GM23338 (cell line): ENCODE data around the gene KHSRP. TPM values are rescaled to one million over a fixed set of nuclear protein-coding genes. Genes with fewer than 3 reads are reported as not detected.

ENCODE experiments used
- ATAC-seq: fragments of 200-7000 bp; cut with Tn5 transposase; 3 replicates; pipeline ENCODE4 v1.9.1; 2020
- DNase-seq: peaks from one replicate; pipeline ENCODE4 v3.0.0-alpha.2; 2015; ENCODE audit warnings: low spot score
- H2AFZ ChIP-seq: fragments of 200-600 bp; sonication (generic); 2 replicates; pipeline ENCODE4 v1.8.0; 2016; ENCODE audit warnings: antibody characterized with exemption, mild to moderate bottlenecking, moderate library complexity
- H3F3A ChIP-seq: fragments of 200-600 bp; sonication (generic); replicated peaks from 2 replicates; pipeline ENCODE4 v1.8.0; 2017; ENCODE audit warnings: antibody characterized with exemption, mixed run types, low read depth
- H3K27ac ChIP-seq: fragments of 200-600 bp; sonication (generic); 2 replicates; pipeline ENCODE4 v1.6.1; 2016; ENCODE audit warnings: low read depth
- H3K27me3 ChIP-seq: fragments of 200-600 bp; sonication (generic); 2 replicates; pipeline ENCODE4 v1.8.0; 2016; ENCODE audit warnings: mild to moderate bottlenecking, mixed run types, moderate library complexity; ENCODE audit not compliant: insufficient read depth
- H3K36me3 ChIP-seq: fragments of 200-600 bp; sonication (generic); 2 replicates; pipeline ENCODE4 v1.8.0; 2016; ENCODE audit warnings: mild to moderate bottlenecking; ENCODE audit not compliant: insufficient read depth
- H3K4me1 ChIP-seq: fragments of 200-600 bp; sonication (generic); 2 replicates; pipeline ENCODE4 v1.8.0; 2016; ENCODE audit warnings: mild to moderate bottlenecking, moderate library complexity; ENCODE audit not compliant: insufficient read depth
- H3K4me2 ChIP-seq: fragments of 200-600 bp; sonication (generic); 2 replicates; pipeline ENCODE4 v1.7.1; 2017; ENCODE audit warnings: mixed run types
- H3K4me3 ChIP-seq: fragments of 200-600 bp; sonication (generic); 2 replicates; pipeline ENCODE4 v1.6.1; 2016; ENCODE audit warnings: mixed run types
- H3K79me2 ChIP-seq: fragments of 200-600 bp; sonication (generic); replicated peaks from 2 replicates; pipeline ENCODE4 v1.8.0; 2017; ENCODE audit warnings: mild to moderate bottlenecking; ENCODE audit not compliant: insufficient read depth
- H3K9me2 ChIP-seq: fragments of 200-600 bp; sonication (generic); 2 replicates; pipeline ENCODE4 v1.8.0; 2017; ENCODE audit not compliant: insufficient read depth
- H4K20me1 ChIP-seq: fragments of 200-600 bp; sonication (generic); replicated peaks from 2 replicates; pipeline ENCODE4 v1.8.0; 2017; ENCODE audit warnings: mild to moderate bottlenecking; ENCODE audit not compliant: insufficient read depth
- H3K27ac Mint-ChIP-seq: 2 replicates; pipeline ENCODE4 v1.8.0; 2020; ENCODE audit warnings: inconsistent platforms, mild to moderate bottlenecking, moderate library complexity, mixed read lengths
- H3K27me3 Mint-ChIP-seq: 3 replicates; pipeline ENCODE4 v1.8.0; 2022; ENCODE audit warnings: low read depth, mild to moderate bottlenecking, moderate library complexity, mixed read lengths, inconsistent platforms; ENCODE audit not compliant: insufficient read depth, poor library complexity
- H3K36me3 Mint-ChIP-seq: 3 replicates; pipeline ENCODE4 v1.8.0; 2021; ENCODE audit warnings: low read depth, mild to moderate bottlenecking, inconsistent platforms, moderate library complexity, mixed read lengths
- H3K4me1 Mint-ChIP-seq: 3 replicates; pipeline ENCODE4 v1.8.0; 2020; ENCODE audit warnings: mild to moderate bottlenecking, inconsistent platforms, mixed read lengths
- H3K4me3 Mint-ChIP-seq: 3 replicates; pipeline ENCODE4 v1.8.0; 2021; ENCODE audit warnings: moderate library complexity, mild to moderate bottlenecking, inconsistent platforms, mixed read lengths
- H3K9me3 Mint-ChIP-seq: 3 replicates; pipeline ENCODE4 v1.8.0; 2020; ENCODE audit warnings: moderate library complexity, mild to moderate bottlenecking, inconsistent platforms, mixed read lengths
- EZH2phosphoT487 ChIP-seq: fragments of 200-600 bp; sonication (generic); IDR thresholded peaks from one replicate; pipeline ENCODE4 v1.8.1; 2018; ENCODE audit warnings: antibody characterized with exemption; ENCODE audit not compliant: unreplicated experiment
- POLR2AphosphoS5 ChIP-seq: IDR thresholded peaks from 2 replicates; pipeline ENCODE4 v1.6.1; 2016; ENCODE audit warnings: antibody characterized with exemption, low read depth
- STAT1 ChIP-seq: IDR thresholded peaks from one replicate; pipeline ENCODE4 v1.6.1; 2016; ENCODE audit warnings: antibody characterized with exemption; ENCODE audit not compliant: unreplicated experiment
- ZNF114 ChIP-seq: fragments of 250-450 bp; sonication (Bioruptor Pico); IDR thresholded peaks from 2 replicates; pipeline ENCODE4 v1.5.0; 2020; ENCODE audit warnings: mild to moderate bottlenecking, moderate library complexity
- ZNF331 ChIP-seq: fragments of 250-450 bp; sonication (Bioruptor Pico); IDR thresholded peaks from 2 replicates; pipeline ENCODE4 v1.5.0; 2020; ENCODE audit warnings: low read depth, mild to moderate bottlenecking, moderate library complexity
- polyA plus RNA-seq: library from polyadenylated mRNA; unstranded; fragments of >200 nt; fragmentation: Nextera tagmentation; extraction: Ambion mirVana; gene quantifications from 2 replicates; pipeline ENCODE4 v1.2.1, GENCODE V29; 2016
- total RNA-seq: library from RNA; depleted of rRNA; stranded (reverse); fragments of >200 nt; shearing (Covaris generic); gene quantifications from 2 replicates; pipeline ENCODE4 v1.2.3, GENCODE V29; 2014
- TF ChIP-seq, protein P1 (sequence below): IDR thresholded peaks from one replicate; pipeline ENCODE4 v1.6.1; 2018; ENCODE audit warnings: antibody characterized with exemption; ENCODE audit not compliant: unreplicated experiment
- TF ChIP-seq, protein P2 (sequence below): fragments of 250-450 bp; sonication (Bioruptor Pico); IDR thresholded peaks from 2 replicates; pipeline ENCODE4 v1.5.0; 2020; ENCODE audit warnings: mild to moderate bottlenecking, moderate library complexity
- TF ChIP-seq, protein P3 (sequence below): IDR thresholded peaks from 2 replicates; pipeline ENCODE4 v1.6.1; 2016; ENCODE audit warnings: antibody characterized with exemption

The KHSRP gene
- total and polyA plus RNA-seq, 2 experiments from 2014 or later = 129 to 359 TPM

DNA sequence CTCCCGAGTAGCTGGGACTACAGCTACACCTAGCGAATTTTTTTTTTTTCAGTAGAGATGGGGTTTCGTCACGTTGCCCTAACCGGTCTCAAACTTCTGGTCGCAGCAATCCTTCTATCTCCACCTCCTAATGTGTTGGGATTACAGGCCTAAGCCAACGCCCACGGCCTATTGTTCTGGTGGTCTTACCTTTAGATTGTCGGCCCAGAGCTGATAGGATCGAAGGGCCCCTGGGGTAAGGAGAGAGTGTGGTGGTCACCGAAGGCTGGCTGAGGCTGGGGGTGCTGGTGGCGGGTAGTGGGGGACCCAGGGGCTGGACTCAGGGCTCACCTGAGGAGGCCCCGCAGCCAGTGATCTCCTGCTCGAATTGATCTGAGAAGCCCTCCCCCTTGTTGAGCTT, 46.5 kb upstream of the KHSRP start:
- Mint-ChIP-seq H3K36me3 (peaks cover 9% of the 10 kb centered on the region; the same call in 2 of the 3 replicates), H3K27me3 (peaks cover 10% of the 10 kb centered on the region), H3K9me3 (no peaks in the 10 kb centered on the region), H3K4me3 (no peak overlapping the region), H3K27ac (peak overlapping the region; percentile 36; the same call in 1 of the 2 replicates), H3K4me1 (peaks cover 10% of the 10 kb centered on the region; the same call in 2 of the 3 replicates)
- H4K20me1 ChIP-seq = no peaks in the 10 kb centered on the region
- no peak overlapping the region for H3K4me3 ChIP-seq
- H3K27ac ChIP-seq = no peak overlapping the region
- no peak overlapping the region for H2AFZ ChIP-seq
- no peak for TF ChIP-seq EZH2phosphoT487
- no peak for TF ChIP-seq POLR2AphosphoS5
- TF ChIP-seq, protein P1, sequence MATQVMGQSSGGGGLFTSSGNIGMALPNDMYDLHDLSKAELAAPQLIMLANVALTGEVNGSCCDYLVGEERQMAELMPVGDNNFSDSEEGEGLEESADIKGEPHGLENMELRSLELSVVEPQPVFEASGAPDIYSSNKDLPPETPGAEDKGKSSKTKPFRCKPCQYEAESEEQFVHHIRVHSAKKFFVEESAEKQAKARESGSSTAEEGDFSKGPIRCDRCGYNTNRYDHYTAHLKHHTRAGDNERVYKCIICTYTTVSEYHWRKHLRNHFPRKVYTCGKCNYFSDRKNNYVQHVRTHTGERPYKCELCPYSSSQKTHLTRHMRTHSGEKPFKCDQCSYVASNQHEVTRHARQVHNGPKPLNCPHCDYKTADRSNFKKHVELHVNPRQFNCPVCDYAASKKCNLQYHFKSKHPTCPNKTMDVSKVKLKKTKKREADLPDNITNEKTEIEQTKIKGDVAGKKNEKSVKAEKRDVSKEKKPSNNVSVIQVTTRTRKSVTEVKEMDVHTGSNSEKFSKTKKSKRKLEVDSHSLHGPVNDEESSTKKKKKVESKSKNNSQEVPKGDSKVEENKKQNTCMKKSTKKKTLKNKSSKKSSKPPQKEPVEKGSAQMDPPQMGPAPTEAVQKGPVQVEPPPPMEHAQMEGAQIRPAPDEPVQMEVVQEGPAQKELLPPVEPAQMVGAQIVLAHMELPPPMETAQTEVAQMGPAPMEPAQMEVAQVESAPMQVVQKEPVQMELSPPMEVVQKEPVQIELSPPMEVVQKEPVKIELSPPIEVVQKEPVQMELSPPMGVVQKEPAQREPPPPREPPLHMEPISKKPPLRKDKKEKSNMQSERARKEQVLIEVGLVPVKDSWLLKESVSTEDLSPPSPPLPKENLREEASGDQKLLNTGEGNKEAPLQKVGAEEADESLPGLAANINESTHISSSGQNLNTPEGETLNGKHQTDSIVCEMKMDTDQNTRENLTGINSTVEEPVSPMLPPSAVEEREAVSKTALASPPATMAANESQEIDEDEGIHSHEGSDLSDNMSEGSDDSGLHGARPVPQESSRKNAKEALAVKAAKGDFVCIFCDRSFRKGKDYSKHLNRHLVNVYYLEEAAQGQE = no peak
- no peak for TF ChIP-seq ZNF331 (CRISPR knock-in tag)
- TF ChIP-seq ZNF114 (CRISPR knock-in tag) = no peak
- no peak for TF ChIP-seq STAT1
- TF ChIP-seq, protein P2, sequence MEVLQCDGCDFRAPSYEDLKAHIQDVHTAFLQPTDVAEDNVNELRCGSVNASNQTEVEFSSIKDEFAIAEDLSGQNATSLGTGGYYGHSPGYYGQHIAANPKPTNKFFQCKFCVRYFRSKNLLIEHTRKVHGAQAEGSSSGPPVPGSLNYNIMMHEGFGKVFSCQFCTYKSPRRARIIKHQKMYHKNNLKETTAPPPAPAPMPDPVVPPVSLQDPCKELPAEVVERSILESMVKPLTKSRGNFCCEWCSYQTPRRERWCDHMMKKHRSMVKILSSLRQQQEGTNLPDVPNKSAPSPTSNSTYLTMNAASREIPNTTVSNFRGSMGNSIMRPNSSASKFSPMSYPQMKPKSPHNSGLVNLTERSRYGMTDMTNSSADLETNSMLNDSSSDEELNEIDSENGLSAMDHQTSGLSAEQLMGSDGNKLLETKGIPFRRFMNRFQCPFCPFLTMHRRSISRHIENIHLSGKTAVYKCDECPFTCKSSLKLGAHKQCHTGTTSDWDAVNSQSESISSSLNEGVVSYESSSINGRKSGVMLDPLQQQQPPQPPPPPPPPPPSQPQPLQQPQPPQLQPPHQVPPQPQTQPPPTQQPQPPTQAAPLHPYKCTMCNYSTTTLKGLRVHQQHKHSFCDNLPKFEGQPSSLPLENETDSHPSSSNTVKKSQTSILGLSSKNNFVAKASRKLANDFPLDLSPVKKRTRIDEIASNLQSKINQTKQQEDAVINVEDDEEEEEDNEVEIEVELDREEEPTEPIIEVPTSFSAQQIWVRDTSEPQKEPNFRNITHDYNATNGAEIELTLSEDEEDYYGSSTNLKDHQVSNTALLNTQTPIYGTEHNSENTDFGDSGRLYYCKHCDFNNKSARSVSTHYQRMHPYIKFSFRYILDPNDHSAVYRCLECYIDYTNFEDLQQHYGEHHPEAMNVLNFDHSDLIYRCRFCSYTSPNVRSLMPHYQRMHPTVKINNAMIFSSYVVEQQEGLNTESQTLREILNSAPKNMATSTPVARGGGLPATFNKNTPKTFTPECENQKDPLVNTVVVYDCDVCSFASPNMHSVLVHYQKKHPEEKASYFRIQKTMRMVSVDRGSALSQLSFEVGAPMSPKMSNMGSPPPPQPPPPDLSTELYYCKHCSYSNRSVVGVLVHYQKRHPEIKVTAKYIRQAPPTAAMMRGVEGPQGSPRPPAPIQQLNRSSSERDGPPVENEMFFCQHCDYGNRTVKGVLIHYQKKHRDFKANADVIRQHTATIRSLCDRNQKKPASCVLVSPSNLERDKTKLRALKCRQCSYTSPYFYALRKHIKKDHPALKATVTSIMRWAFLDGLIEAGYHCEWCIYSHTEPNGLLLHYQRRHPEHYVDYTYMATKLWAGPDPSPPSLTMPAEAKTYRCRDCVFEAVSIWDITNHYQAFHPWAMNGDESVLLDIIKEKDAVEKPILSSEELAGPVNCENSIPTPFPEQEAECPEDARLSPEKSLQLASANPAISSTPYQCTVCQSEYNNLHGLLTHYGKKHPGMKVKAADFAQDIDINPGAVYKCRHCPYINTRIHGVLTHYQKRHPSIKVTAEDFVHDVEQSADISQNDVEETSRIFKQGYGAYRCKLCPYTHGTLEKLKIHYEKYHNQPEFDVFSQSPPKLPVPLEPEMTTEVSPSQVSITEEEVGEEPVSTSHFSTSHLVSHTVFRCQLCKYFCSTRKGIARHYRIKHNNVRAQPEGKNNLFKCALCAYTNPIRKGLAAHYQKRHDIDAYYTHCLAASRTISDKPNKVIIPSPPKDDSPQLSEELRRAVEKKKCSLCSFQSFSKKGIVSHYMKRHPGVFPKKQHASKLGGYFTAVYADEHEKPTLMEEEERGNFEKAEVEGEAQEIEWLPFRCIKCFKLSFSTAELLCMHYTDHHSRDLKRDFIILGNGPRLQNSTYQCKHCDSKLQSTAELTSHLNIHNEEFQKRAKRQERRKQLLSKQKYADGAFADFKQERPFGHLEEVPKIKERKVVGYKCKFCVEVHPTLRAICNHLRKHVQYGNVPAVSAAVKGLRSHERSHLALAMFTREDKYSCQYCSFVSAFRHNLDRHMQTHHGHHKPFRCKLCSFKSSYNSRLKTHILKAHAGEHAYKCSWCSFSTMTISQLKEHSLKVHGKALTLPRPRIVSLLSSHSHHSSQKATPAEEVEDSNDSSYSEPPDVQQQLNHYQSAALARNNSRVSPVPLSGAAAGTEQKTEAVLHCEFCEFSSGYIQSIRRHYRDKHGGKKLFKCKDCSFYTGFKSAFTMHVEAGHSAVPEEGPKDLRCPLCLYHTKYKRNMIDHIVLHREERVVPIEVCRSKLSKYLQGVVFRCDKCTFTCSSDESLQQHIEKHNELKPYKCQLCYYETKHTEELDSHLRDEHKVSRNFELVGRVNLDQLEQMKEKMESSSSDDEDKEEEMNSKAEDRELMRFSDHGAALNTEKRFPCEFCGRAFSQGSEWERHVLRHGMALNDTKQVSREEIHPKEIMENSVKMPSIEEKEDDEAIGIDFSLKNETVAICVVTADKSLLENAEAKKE = no peak
- TF ChIP-seq, protein P3, sequence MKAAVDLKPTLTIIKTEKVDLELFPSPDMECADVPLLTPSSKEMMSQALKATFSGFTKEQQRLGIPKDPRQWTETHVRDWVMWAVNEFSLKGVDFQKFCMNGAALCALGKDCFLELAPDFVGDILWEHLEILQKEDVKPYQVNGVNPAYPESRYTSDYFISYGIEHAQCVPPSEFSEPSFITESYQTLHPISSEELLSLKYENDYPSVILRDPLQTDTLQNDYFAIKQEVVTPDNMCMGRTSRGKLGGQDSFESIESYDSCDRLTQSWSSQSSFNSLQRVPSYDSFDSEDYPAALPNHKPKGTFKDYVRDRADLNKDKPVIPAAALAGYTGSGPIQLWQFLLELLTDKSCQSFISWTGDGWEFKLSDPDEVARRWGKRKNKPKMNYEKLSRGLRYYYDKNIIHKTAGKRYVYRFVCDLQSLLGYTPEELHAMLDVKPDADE = no peak
- H3K36me3 ChIP-seq = no peaks in the 10 kb centered on the region
- no peak overlapping the region for H3K4me2 ChIP-seq
- H3K27me3 ChIP-seq = peaks cover 14% of the 10 kb centered on the region
- no peaks in the 10 kb centered on the region for H3K9me2 ChIP-seq
- DNase-seq (no peak), ATAC-seq (no peak)
- H3F3A ChIP-seq = no peaks in the 10 kb centered on the region
- H3K4me1 ChIP-seq = no peaks in the 10 kb centered on the region
- no peaks in the 10 kb centered on the region for H3K79me2 ChIP-seq
